ENCODE data around the gene HAGHL.

- no peak for TF ChIP-seq POLR2A (IDR thresholded peaks at IDR 0.05)
- no peak for TF ChIP-seq CTCF (IDR thresholded peaks at IDR 0.05)
Measured at GRCh38 chr16:774086-775001, 47.4 kb downstream of the HAGHL start.

Data from uterus (tissue), 2 donors.